ENCODE measurements around the gene APBA2.

DNA sequence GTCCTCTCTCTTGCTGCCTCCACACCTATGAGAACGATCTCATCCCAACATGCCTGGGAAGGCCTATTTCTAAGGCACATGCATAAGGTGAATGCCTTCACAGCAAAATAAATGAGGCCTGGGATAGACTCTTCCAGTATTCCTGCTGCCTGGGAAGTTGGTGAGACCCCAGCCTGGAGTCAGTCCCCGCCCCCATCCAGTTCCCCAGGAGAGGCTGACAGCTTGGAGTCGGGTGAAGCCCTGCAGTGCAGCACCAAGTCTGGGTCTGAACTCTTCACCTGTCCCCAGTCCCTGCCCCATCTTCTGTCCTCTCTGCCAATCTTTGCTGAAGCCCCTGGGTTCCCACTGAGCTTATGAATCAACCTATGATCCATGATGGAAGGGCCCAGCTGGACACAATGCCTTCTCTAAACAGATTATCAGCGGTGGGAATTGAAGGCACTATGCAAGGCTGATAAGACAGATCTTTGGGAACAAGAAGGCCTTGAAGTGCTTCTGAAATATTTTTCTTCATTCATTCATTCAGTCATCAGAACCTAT is 10.2 kb upstream of the APBA2 start:
- TF ChIP-seq, protein P1, sequence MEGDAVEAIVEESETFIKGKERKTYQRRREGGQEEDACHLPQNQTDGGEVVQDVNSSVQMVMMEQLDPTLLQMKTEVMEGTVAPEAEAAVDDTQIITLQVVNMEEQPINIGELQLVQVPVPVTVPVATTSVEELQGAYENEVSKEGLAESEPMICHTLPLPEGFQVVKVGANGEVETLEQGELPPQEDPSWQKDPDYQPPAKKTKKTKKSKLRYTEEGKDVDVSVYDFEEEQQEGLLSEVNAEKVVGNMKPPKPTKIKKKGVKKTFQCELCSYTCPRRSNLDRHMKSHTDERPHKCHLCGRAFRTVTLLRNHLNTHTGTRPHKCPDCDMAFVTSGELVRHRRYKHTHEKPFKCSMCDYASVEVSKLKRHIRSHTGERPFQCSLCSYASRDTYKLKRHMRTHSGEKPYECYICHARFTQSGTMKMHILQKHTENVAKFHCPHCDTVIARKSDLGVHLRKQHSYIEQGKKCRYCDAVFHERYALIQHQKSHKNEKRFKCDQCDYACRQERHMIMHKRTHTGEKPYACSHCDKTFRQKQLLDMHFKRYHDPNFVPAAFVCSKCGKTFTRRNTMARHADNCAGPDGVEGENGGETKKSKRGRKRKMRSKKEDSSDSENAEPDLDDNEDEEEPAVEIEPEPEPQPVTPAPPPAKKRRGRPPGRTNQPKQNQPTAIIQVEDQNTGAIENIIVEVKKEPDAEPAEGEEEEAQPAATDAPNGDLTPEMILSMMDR (IDR thresholded peaks at IDR 0.05) = no peak
- no peak for TF ChIP-seq POLR2A (IDR thresholded peaks at IDR 0.05)

Measured in heart left ventricle (tissue), 13 donors.